H1 (cell line): ENCODE measurements around the gene AGPAT3. TPM values are rescaled to one million over a fixed set of nuclear protein-coding genes. Genes with fewer than 3 reads are reported as not detected.

Experiments
- CTCF ChIA-PET: fragments of 300-600 bp; sonication (Branson Sonifier 250); formaldehyde crosslinking; loops from one replicate; lab custom pipeline; 2021; ENCODE audit not compliant: partially characterized antibody; lab: Charles Lee
- POLR2A ChIA-PET: fragments of 300-600 bp; sonication (Branson Sonifier 250); formaldehyde crosslinking; loops from one replicate; lab custom pipeline; 2021; ENCODE audit warnings: inconsistent platforms; ENCODE audit not compliant: partially characterized antibody; lab: Charles Lee
- DNase-seq, 2 experiments: peaks; one replicate each; pipeline versions ENCODE4 v3.0.0 to v3.0.0-alpha.2; 2010 to 2022; ENCODE audit warnings: low spot score in 2 of 2, low read depth in 1 of 2, mixed read lengths in 1 of 2
- FAIRE-seq: peaks from 2 replicates; lab custom pipeline; 2011; peaks lifted over from hg19 to GRCh38; lab: Jason Lieb, UNC
- H2AFZ ChIP-seq: 2 replicates; pipeline ENCODE4 v1.8.1; 2012; ENCODE audit warnings: low read length, inconsistent platforms
- H2AK5ac ChIP-seq: 2 replicates; pipeline ENCODE4 v1.6.1; 2013; ENCODE audit warnings: low read depth, low read length
- H2BK120ac ChIP-seq: replicated peaks from 2 replicates; pipeline ENCODE3; 2013; ENCODE audit warnings: low read depth, low read length, inconsistent platforms
- H2BK12ac ChIP-seq: 2 replicates; pipeline ENCODE4 v1.6.1; 2013; ENCODE audit warnings: low read depth, low read length
- H2BK15ac ChIP-seq: 2 replicates; pipeline ENCODE4 v1.6.1; 2013; ENCODE audit warnings: low read length
- H2BK20ac ChIP-seq: 2 replicates; pipeline ENCODE4 v1.6.1; 2013; ENCODE audit warnings: low read length
- H2BK5ac ChIP-seq: 2 replicates; pipeline ENCODE4 v1.6.1; 2013; ENCODE audit warnings: low read depth, low read length
- H3K14ac ChIP-seq: 2 replicates; pipeline ENCODE4 v1.6.1; 2013; ENCODE audit warnings: inconsistent platforms; ENCODE audit not compliant: insufficient read length
- H3K18ac ChIP-seq: 2 replicates; pipeline ENCODE4 v1.6.1; 2013; ENCODE audit warnings: low read length; ENCODE audit errors: extremely low read depth
- H3K23ac ChIP-seq: 2 replicates; pipeline ENCODE4 v1.6.1; 2013; ENCODE audit warnings: inconsistent platforms; ENCODE audit not compliant: insufficient read length
- H3K23me2 ChIP-seq: 2 replicates; pipeline ENCODE4 v1.6.1; 2013; ENCODE audit warnings: low read depth, low read length
- H3K27ac ChIP-seq: 2 replicates; pipeline ENCODE4 v1.6.1; 2011; ENCODE audit warnings: low read depth, low read length, inconsistent platforms
- H3K27me3 ChIP-seq, 4 experiments: replicated peaks in 1 of 4; 1 replicate in 1 of 4; 2 replicates in 3 of 4; pipeline versions ENCODE4 v1.6.1 to v1.8.1; 2011 to 2013; ENCODE audit warnings: low read length in 3 of 4, mild to moderate bottlenecking in 3 of 4, inconsistent platforms in 2 of 4, mixed read lengths in 2 of 4, moderate library complexity in 1 of 4; ENCODE audit not compliant: control insufficient read depth in 3 of 4, insufficient read depth in 3 of 4; ENCODE audit errors: extremely low read depth in 1 of 4
- H3K36me3 ChIP-seq, 4 experiments: 2 replicates each; pipeline versions ENCODE4 v1.6.1 to v1.8.1; 2011 to 2013; ENCODE audit warnings: mild to moderate bottlenecking in 4 of 4, low read length in 3 of 4, moderate library complexity in 2 of 4, control low read depth in 1 of 4, inconsistent platforms in 1 of 4; ENCODE audit not compliant: insufficient read depth in 4 of 4, control insufficient read depth in 2 of 4
- H3K4ac ChIP-seq: replicated peaks from 2 replicates; pipeline ENCODE3; 2013; ENCODE audit warnings: low read length, low read depth, mixed read lengths, inconsistent platforms; ENCODE audit not compliant: insufficient read length
- H3K4me1 ChIP-seq, 4 experiments: replicated peaks in 1 of 4; 1 replicate in 1 of 4; 2 replicates in 3 of 4; pipeline versions ENCODE4 v1.6.1 to v1.8.1; 2011 to 2013; ENCODE audit warnings: low read length in 3 of 4, inconsistent platforms in 2 of 4, mixed read lengths in 1 of 4; ENCODE audit not compliant: insufficient read depth in 4 of 4, control insufficient read depth in 3 of 4
- H3K4me2 ChIP-seq, 2 experiments: 2 replicates each; pipeline versions ENCODE4 v1.6.1 to v1.8.1; 2011 to 2013; ENCODE audit warnings: low read depth in 2 of 2, low read length in 2 of 2, control low read depth in 1 of 2, inconsistent platforms in 1 of 2, mild to moderate bottlenecking in 1 of 2; ENCODE audit not compliant: insufficient read depth in 1 of 2
- H3K4me3 ChIP-seq, 4 experiments: fragments of 200-600, 300-600 bp in 1 of 4; sonication (generic), shearing (Covaris generic), sonication (Bioruptor Twin) in 1 of 4; 2 replicates each; pipeline versions ENCODE4 v1.5.1 to v1.8.1; 2011 to 2016; ENCODE audit warnings: low read length in 4 of 4, low read depth in 3 of 4, control low read depth in 2 of 4, inconsistent platforms in 2 of 4, mild to moderate bottlenecking in 2 of 4, mixed read lengths in 1 of 4, moderate library complexity in 1 of 4; ENCODE audit not compliant: insufficient read depth in 2 of 4; ENCODE audit errors: extremely low read depth in 1 of 4
- H3K56ac ChIP-seq: replicated peaks from 2 replicates; pipeline ENCODE3; 2013; ENCODE audit warnings: low read depth, mild to moderate bottlenecking, mixed read lengths, low read length, inconsistent platforms; ENCODE audit not compliant: insufficient read length
- H3K79me1 ChIP-seq: 2 replicates; pipeline ENCODE4 v1.6.1; 2013; ENCODE audit warnings: low read depth, low read length, control low read depth
- H3K79me2 ChIP-seq, 2 experiments: 2 replicates each; pipeline versions ENCODE4 v1.6.1 to v1.8.1; 2012 to 2013; ENCODE audit warnings: low read length in 2 of 2, mild to moderate bottlenecking in 2 of 2, inconsistent platforms in 1 of 2; ENCODE audit not compliant: insufficient read depth in 2 of 2, control insufficient read depth in 1 of 2
- H3K9ac ChIP-seq, 4 experiments: replicated peaks in 1 of 4; 1 replicate in 1 of 4; 2 replicates in 3 of 4; pipeline versions ENCODE4 v1.6.1 to v1.8.1; 2011 to 2013; ENCODE audit warnings: low read depth in 3 of 4, low read length in 3 of 4, control low read depth in 2 of 4, mild to moderate bottlenecking in 2 of 4, moderate library complexity in 2 of 4, inconsistent platforms in 1 of 4; ENCODE audit errors: extremely low read depth in 1 of 4
- H3K9me3 ChIP-seq, 2 experiments: 2 replicates each; pipeline versions ENCODE4 v1.6.1 to v1.8.1; 2012 to 2013; ENCODE audit warnings: mild to moderate bottlenecking in 2 of 2, moderate library complexity in 2 of 2, control low read depth in 1 of 2, inconsistent platforms in 1 of 2, low read depth in 1 of 2, low read length in 1 of 2, mixed read lengths in 1 of 2; ENCODE audit not compliant: insufficient read depth in 2 of 2
- H4K20me1 ChIP-seq, 2 experiments: replicated peaks in 1 of 2; 2 replicates each; pipeline versions ENCODE3 to v1.8.1; 2011 to 2013; ENCODE audit warnings: inconsistent platforms in 2 of 2, low read length in 2 of 2, mild to moderate bottlenecking in 1 of 2; ENCODE audit not compliant: insufficient read depth in 2 of 2, control insufficient read depth in 1 of 2
- H4K5ac ChIP-seq: 2 replicates; pipeline ENCODE4 v1.6.1; 2013; ENCODE audit warnings: low read length, low read depth, mixed read lengths, inconsistent platforms; ENCODE audit not compliant: insufficient read length
- H4K8ac ChIP-seq: 2 replicates; pipeline ENCODE4 v1.8.0; 2013; ENCODE audit warnings: mild to moderate bottlenecking, moderate library complexity, low read length, inconsistent platforms; ENCODE audit not compliant: insufficient read depth; ENCODE audit errors: extremely low read depth
- H4K91ac ChIP-seq: replicated peaks from 2 replicates; pipeline ENCODE3; 2013; ENCODE audit warnings: low read length, mixed read lengths, inconsistent platforms; ENCODE audit not compliant: insufficient read length
- CBX5 ChIP-seq: fragments of 300-800, 300-1000 bp; sonication (generic); IDR thresholded peaks from 2 replicates; pipeline ENCODE4 v1.7.1; 2016; ENCODE audit warnings: antibody characterized with exemption, low read length, low read depth
- CEBPB ChIP-seq: IDR thresholded peaks from 2 replicates; pipeline ENCODE4 v1.6.1; 2012; ENCODE audit warnings: low read depth, low read length
- E2F6 ChIP-seq: IDR thresholded peaks from 2 replicates; pipeline ENCODE4 v1.6.1; 2012; ENCODE audit warnings: inconsistent platforms
- JUND ChIP-seq: IDR thresholded peaks from 2 replicates; pipeline ENCODE4 v1.6.1; 2011; ENCODE audit warnings: mild to moderate bottlenecking, improper control_type of control experiment, low read length
- NANOG ChIP-seq: IDR thresholded peaks from 2 replicates; pipeline ENCODE4 v1.6.1; 2011; ENCODE audit warnings: low read length, low read depth, mild to moderate bottlenecking, inconsistent platforms; ENCODE audit not compliant: insufficient read depth, poor library complexity, severe bottlenecking
- RBBP5 ChIP-seq: IDR thresholded peaks from 2 replicates; pipeline ENCODE4 v1.7.1; 2012; ENCODE audit warnings: low read depth, mild to moderate bottlenecking, inconsistent platforms, low read length, moderate library complexity, borderline replicate concordance
- SP2 ChIP-seq: IDR thresholded peaks from 2 replicates; pipeline ENCODE4 v1.6.1; 2012; ENCODE audit warnings: mild to moderate bottlenecking, low read length, inconsistent platforms
- YY1 ChIP-seq: IDR thresholded peaks from 2 replicates; pipeline ENCODE4 v1.6.1; 2011; ENCODE audit warnings: low read depth, mild to moderate bottlenecking, low read length
- ZNF274 ChIP-seq: IDR thresholded peaks from 2 replicates; pipeline ENCODE4 v1.7.0; 2012; ENCODE audit warnings: low read length, borderline replicate concordance; ENCODE audit errors: extremely low read depth
- WGBS, 2 experiments: shearing (Covaris generic) in 1 of 2; methylation state at CpG; one replicate each; pipeline versions ENCODE4 v1.1.6 to v1.1.7; 2013 to 2015; ENCODE audit warnings: low lambda C conversion rate in 2 of 2, mixed read lengths in 2 of 2, inconsistent platforms in 1 of 2, low coverage in 1 of 2, missing lambda C conversion rate in 1 of 2; ENCODE audit not compliant: insufficient replicate concordance in 2 of 2, insufficient coverage in 1 of 2, insufficient read length in 1 of 2; ENCODE audit errors: extremely low coverage in 1 of 2, missing lambda C conversion rate in 1 of 2; 5-methylcytosine and 5-hydroxymethylcytosine counted together
- polyA plus RNA-seq, 7 experiments: library from polyadenylated mRNA; depleted of rRNA in 3 of 7; stranded (reverse) in 5 of 7; unstranded in 2 of 7; fragments of >200 nt in 5 of 7; fragments of 200-250 nt in 2 of 7; gene quantifications; 1 replicate in 5 of 7; 2 replicates in 1 of 7; 4 replicates in 1 of 7; pipeline versions ENCODE4 v1.2.1 to v1.2.3, GENCODE V29; 2011 to 2013; ENCODE audit warnings: missing spikeins in 2 of 7, mixed read lengths in 2 of 7
- total RNA-seq: library from RNA; stranded (reverse); fragmentation: NEBNext Ultra II Directional; extraction: Animal tissue kit (Norgen Biotek cat#: 25700); gene quantifications from 2 replicates; pipeline ENCODE4 v1.2.1, GENCODE V29; 2021
- TF ChIP-seq, protein P1 (sequence below): IDR thresholded peaks from 2 replicates; pipeline ENCODE4 v1.6.1; 2012; ENCODE audit warnings: low read length, inconsistent platforms

The AGPAT3 gene
- total and polyA plus RNA-seq, 2 of the 8 experiments (the other 6 are each of a cell fraction or from before 2014, with no cell fraction given): 5.8 to 7.3 TPM

DNA sequence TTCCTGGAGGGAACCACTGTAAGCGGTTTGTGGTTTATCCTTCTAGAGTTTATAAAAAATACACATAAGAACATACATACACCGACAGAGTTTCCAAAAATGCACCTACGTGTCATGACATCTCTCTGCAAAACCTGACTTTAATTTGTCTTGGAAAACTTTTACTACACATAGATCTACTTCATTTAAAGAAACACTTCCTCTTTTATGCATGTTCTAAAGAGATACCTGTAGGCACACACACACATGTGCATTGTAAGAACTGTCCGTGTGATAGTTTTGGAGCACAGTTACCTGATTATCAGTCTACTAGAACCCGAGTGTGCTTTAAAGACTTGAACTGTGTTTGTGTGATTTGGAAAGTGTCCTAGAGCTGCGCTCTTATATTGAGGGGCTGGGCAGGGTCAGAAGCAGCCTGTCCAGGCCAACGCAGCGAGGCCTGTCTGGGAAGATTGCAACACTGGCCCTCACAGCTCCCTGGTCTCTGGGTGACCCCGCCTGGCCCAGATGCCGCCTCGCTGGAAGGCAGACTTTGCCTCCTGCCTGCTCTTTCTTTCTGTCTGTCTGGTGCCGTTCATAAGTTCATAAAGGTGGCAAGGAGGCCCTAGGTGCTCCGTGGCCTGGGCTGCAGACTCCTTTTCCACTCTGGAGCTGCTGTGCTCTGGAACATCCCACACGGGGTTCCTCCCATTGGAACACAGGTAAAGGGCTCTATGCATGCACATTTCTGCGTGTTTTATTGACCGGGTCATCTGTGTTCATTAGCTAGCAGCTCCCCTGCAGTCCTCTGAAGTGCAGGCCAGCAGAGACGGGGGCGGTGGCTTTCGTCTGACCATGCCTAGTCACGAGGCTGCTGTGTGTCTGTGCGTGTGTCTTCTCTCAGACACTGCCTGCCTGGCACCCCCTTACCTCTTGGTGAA, 46.3 kb downstream of the AGPAT3 start:
- Histone ChIP-seq H2BK15ac (no peak overlapping the region), H4K5ac (no peak overlapping the region), H3K27ac (no peak overlapping the region), H2AFZ (no peak overlapping the region), H3K9ac (no peak overlapping the region), H2BK12ac (no peak overlapping the region), H2BK120ac (no peak overlapping the region), H3K36me3 (no peaks in the 10 kb centered on the region), H4K8ac (no peak overlapping the region), H3K23ac (no peak overlapping the region), H3K27me3 (no peaks in the 10 kb centered on the region), H3K23me2 (no peaks in the 10 kb centered on the region), H2AK5ac (no peak overlapping the region), H2BK5ac (no peak overlapping the region), H3K18ac (no peak overlapping the region), H3K4me3 (no peak overlapping the region), H3K56ac (no peak overlapping the region), H3K14ac (no peak overlapping the region), H3K4me2 (no peak overlapping the region), H3K9me3 (no peaks in the 10 kb centered on the region), H3K79me2 (no peaks in the 10 kb centered on the region), H4K91ac (no peak overlapping the region), H3K4me1 (no peaks in the 10 kb centered on the region), H3K79me1 (no peaks in the 10 kb centered on the region), H2BK20ac (no peak overlapping the region), H4K20me1 (no peaks in the 10 kb centered on the region), H3K4ac (no peak overlapping the region)
- CTCF ChIA-PET: interaction anchor here (0.5 to 1.1 kb wide), 2 partner anchors 20 to 1137 kb away, joined by 3 read pairs; no protein-coding TSS in a partner anchor
- FAIRE-seq (no peak), DNase-seq (no peak)
- POLR2A ChIA-PET: no interaction called here
- WGBS, 2 experiments: 92% methylated on average over 21 of the region's 21 CpGs; no CpG with 5 or more reads in 1 of the 2 experiments
- TF ChIP-seq RBBP5 (no peak), CBX5 (no peak), ZNF274 (no peak), NANOG (no peak), YY1 (no peak), E2F6 (no peak), JUND (no peak), SP2 (no peak), CEBPB (no peak)
- TF ChIP-seq, protein P1, sequence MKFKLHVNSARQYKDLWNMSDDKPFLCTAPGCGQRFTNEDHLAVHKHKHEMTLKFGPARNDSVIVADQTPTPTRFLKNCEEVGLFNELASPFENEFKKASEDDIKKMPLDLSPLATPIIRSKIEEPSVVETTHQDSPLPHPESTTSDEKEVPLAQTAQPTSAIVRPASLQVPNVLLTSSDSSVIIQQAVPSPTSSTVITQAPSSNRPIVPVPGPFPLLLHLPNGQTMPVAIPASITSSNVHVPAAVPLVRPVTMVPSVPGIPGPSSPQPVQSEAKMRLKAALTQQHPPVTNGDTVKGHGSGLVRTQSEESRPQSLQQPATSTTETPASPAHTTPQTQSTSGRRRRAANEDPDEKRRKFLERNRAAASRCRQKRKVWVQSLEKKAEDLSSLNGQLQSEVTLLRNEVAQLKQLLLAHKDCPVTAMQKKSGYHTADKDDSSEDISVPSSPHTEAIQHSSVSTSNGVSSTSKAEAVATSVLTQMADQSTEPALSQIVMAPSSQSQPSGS: no peak
